Measurements from ENCODE around the gene CCDC74B.
"Not testable (repeated sequence)": the region's sequence is repeated elsewhere in the genome, so short reads cannot be mapped to it uniquely, and the experiment has no call there.

CCDC74B gene

DNA sequence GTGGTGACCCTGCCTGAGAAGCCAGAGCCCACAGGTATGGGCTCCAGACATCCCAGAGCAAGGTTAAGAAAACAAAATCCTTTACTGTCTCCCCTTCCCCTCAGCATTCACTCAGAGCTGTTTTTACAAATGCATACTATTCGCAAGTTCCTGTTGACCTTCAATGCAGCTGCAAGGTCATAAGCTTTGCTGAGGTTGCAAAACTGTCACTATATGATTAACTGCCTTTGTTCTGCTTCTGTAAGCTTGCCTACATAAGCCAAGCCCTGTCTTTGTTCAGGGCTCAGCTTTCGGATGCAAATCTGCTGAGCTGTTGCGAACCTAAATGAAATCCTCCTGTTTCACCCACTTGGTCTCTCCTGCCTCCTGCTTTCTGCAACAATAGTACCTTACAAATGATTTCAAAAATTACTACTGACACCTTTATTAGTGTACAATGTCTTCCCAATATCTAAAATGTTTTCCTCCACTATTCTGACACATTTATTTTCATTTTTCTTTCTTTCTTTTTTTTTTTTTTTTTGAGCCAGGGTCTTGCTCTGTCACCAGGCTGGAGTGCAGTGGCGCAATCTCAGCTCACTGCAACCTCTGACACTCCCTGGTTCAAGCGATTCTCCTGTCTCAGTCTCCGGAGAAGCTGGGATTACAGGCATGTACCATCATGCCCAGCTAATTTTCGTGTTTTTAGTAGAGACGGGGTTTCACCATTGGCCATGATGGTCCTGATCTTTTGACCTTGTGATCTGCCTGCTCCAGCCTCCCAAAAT lies 42.1 kb downstream of the CCDC74B start:
- DNase-seq (ENCODE audit: low read depth in 2 of 2, low spot score in 1 of 2), result not testable (repeated sequence)

Measured in stimulated activated CD8-positive, alpha-beta memory T cell treated with anti-CD3 and anti-CD28 coated beads, Interleukin-4, amount 100 ng/mL, for 1 hour (primary cell).